ENCODE measurements around the gene KIF3B. TPM values are rescaled to one million over a fixed set of nuclear protein-coding genes. Genes with fewer than 3 reads are reported as not detected.
A peak's percentile ranks its signal among the peaks of the same experiment; 100 is the strongest.

KIF3B gene
- total and polyA plus RNA-seq, 2 of the 13 experiments (the other 11 are each of a cell fraction or from before 2014, with no cell fraction given) = 23.6 to 28.8 TPM

DNA sequence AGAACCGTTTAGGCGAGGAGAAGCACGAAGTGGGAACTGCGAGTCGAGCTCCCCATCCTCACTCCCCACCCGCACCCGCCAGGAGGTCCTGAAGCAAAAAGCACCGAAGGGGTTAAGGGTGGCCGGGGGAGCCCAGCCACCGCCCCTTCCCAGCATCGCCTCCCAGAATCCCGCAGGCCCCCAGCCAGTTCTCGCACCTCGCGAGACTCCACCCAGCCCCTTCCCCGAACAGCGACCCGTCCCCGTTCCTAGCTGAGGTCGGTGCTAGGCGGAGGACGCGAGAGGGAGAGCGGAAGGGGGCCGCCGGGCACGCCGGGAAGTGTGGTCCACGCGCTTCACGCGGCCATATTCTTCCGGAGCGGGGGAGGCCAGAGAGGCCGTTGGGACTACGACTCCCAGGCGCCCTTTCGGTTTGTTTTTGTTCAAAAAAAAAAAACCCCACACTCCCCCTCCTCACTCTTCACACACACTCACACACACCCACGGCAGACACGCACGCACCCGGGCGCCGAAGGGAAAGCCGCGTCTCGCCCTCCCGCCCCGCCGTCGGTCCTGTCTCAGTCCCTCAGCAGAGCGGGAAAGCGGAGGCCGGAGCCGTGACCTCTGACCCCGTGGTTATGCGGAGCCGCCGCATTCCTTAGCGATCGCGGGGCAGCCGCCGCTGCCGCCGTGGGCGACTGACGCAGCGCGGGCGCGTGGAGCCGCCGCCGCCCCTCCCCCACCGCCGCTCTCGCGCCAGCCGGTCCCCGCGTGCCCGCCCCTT is 80.6 kb downstream of the KIF3B start, which contains the start of gene ASXL1 (continued):
- TF ChIP-seq, protein P1, sequence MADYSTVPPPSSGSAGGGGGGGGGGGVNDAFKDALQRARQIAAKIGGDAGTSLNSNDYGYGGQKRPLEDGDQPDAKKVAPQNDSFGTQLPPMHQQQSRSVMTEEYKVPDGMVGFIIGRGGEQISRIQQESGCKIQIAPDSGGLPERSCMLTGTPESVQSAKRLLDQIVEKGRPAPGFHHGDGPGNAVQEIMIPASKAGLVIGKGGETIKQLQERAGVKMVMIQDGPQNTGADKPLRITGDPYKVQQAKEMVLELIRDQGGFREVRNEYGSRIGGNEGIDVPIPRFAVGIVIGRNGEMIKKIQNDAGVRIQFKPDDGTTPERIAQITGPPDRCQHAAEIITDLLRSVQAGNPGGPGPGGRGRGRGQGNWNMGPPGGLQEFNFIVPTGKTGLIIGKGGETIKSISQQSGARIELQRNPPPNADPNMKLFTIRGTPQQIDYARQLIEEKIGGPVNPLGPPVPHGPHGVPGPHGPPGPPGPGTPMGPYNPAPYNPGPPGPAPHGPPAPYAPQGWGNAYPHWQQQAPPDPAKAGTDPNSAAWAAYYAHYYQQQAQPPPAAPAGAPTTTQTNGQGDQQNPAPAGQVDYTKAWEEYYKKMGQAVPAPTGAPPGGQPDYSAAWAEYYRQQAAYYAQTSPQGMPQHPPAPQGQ (CRISPR knock-in tag; IDR thresholded peaks at IDR 0.05; ENCODE audit: borderline replicate concordance) = peak; percentile 90; the same call in 1 of the 2 replicates
- TF ChIP-seq ZNF343 (CRISPR knock-in tag; IDR thresholded peaks at IDR 0.05) (peak; percentile 97), MAF1 (CRISPR knock-in tag; IDR thresholded peaks at IDR 0.05; ENCODE audit: borderline replicate concordance) (peak; percentile 97), NR2F1 (CRISPR knock-in tag; IDR thresholded peaks at IDR 0.05) (peak; percentile 82 to 98), NONO (IDR thresholded peaks at IDR 0.05) (no peak), NONO (CRISPR knock-in tag; conservative IDR thresholded peaks at IDR 0.05) (peak; percentile 100), FOXM1 (CRISPR knock-in tag; IDR thresholded peaks at IDR 0.05) (peak; percentile 98), ZKSCAN1 (IDR thresholded peaks at IDR 0.05; ENCODE audit: low read length) (peak; percentile 13; the same call in 1 of the 2 replicates), TAF15 (IDR thresholded peaks at IDR 0.05; ENCODE audit: low read depth, low read length, poor library complexity, severe bottlenecking) (peak; percentile 92), ZNF431 (CRISPR knock-in tag; IDR thresholded peaks at IDR 0.05; ENCODE audit: borderline replicate concordance, low read depth) (peak; percentile 92), ZFP90 (CRISPR knock-in tag; IDR thresholded peaks at IDR 0.05; ENCODE audit: borderline replicate concordance) (peak; percentile 99), ZEB1 (IDR thresholded peaks at IDR 0.05; ENCODE audit: insufficient replicate concordance, low read depth) (peak; percentile 61), ZNF251 (CRISPR knock-in tag; IDR thresholded peaks at IDR 0.05) (peak; percentile 83; the same call in 1 of the 2 replicates), SMC3 (IDR thresholded peaks at IDR 0.05; ENCODE audit: low read length) (no peak), SALL1 (CRISPR knock-in tag; IDR thresholded peaks at IDR 0.05) (peak; percentile 97), KDM3A (CRISPR knock-in tag; IDR thresholded peaks at IDR 0.05; ENCODE audit: low read depth) (peak; percentile 97), HDAC6 (IDR thresholded peaks at IDR 0.05; ENCODE audit: low read depth, low read length) (no peak), MTA1 (CRISPR knock-in tag; IDR thresholded peaks at IDR 0.05; ENCODE audit: borderline replicate concordance) (peak; percentile 98)
- TF ChIP-seq, protein P2, sequence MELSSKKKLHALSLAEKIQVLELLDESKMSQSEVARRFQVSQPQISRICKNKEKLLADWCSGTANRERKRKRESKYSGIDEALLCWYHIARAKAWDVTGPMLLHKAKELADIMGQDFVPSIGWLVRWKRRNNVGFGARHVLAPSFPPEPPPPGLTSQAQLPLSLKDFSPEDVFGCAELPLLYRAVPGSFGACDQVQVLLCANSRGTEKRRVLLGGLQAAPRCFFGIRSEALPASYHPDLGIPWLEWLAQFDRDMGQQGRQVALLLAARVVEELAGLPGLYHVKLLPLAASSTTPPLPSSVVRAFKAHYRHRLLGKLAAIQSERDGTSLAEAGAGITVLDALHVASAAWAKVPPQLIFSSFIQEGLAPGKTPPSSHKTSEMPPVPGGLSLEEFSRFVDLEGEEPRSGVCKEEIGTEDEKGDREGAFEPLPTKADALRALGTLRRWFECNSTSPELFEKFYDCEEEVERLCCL (CRISPR knock-in tag; IDR thresholded peaks at IDR 0.05; ENCODE audit: borderline replicate concordance) = peak; percentile 87; the same call in 1 of the 2 replicates
- TF ChIP-seq, protein P3, sequence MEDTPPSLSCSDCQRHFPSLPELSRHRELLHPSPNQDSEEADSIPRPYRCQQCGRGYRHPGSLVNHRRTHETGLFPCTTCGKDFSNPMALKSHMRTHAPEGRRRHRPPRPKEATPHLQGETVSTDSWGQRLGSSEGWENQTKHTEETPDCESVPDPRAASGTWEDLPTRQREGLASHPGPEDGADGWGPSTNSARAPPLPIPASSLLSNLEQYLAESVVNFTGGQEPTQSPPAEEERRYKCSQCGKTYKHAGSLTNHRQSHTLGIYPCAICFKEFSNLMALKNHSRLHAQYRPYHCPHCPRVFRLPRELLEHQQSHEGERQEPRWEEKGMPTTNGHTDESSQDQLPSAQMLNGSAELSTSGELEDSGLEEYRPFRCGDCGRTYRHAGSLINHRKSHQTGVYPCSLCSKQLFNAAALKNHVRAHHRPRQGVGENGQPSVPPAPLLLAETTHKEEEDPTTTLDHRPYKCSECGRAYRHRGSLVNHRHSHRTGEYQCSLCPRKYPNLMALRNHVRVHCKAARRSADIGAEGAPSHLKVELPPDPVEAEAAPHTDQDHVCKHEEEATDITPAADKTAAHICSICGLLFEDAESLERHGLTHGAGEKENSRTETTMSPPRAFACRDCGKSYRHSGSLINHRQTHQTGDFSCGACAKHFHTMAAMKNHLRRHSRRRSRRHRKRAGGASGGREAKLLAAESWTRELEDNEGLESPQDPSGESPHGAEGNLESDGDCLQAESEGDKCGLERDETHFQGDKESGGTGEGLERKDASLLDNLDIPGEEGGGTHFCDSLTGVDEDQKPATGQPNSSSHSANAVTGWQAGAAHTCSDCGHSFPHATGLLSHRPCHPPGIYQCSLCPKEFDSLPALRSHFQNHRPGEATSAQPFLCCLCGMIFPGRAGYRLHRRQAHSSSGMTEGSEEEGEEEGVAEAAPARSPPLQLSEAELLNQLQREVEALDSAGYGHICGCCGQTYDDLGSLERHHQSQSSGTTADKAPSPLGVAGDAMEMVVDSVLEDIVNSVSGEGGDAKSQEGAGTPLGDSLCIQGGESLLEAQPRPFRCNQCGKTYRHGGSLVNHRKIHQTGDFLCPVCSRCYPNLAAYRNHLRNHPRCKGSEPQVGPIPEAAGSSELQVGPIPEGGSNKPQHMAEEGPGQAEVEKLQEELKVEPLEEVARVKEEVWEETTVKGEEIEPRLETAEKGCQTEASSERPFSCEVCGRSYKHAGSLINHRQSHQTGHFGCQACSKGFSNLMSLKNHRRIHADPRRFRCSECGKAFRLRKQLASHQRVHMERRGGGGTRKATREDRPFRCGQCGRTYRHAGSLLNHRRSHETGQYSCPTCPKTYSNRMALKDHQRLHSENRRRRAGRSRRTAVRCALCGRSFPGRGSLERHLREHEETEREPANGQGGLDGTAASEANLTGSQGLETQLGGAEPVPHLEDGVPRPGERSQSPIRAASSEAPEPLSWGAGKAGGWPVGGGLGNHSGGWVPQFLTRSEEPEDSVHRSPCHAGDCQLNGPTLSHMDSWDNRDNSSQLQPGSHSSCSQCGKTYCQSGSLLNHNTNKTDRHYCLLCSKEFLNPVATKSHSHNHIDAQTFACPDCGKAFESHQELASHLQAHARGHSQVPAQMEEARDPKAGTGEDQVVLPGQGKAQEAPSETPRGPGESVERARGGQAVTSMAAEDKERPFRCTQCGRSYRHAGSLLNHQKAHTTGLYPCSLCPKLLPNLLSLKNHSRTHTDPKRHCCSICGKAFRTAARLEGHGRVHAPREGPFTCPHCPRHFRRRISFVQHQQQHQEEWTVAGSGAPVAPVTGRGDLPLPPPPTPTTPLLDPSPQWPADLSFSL (CRISPR knock-in tag; IDR thresholded peaks at IDR 0.05) = no peak
